Breast epithelium (tissue), 3 donors: ENCODE data around the gene TXLNG.

ENCODE experiments used
- POLR2A ChIP-seq: fragments of 450-650 bp; IDR thresholded peaks from one replicate; pipeline ENCODE4 v1.6.1; 2016; ENCODE audit warnings: antibody characterized with exemption, mild to moderate bottlenecking, moderate library complexity
- POLR2AphosphoS5 ChIP-seq, 3 donors: sonication (generic); formaldehyde crosslinking; IDR thresholded peaks; one replicate each; pipeline ENCODE4 v1.6.1; 2017; ENCODE audit warnings: antibody characterized with exemption in 3 of 3

DNA sequence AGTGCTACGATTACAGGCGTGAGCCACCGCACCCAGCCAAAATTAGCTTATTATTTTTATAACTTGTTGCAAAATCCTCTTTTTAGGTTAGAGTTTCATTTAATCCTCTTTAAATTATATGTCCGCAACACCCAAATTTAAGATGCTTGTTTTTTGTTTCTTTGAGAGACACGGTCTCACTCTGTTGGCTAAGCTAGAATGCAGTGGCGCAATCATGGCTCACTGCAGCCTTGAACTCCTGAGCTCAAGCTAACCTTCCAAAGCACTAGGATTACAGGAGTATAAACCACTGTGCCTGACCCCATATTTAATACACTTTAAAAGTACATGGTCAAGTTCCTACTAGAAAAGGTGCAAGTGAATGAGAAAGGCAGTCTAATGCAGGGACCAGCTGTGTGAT lies 81.7 kb downstream of the TXLNG start:
- TF ChIP-seq POLR2A (no peak), POLR2AphosphoS5 (IDR thresholded peaks at IDR 0.05) (no peak)
